ENCODE results near the gene OSBPL8.

- TF ChIP-seq CTCF (IDR thresholded peaks at IDR 0.05; ENCODE audit: low read depth, low read length, missing input control) = no peak
- TF ChIP-seq REST (IDR thresholded peaks at IDR 0.05) = no peak
- TF ChIP-seq ATF3 (IDR thresholded peaks at IDR 0.05) = no peak
- no peak for TF ChIP-seq RAD21 (IDR thresholded peaks at IDR 0.05)
- TF ChIP-seq YY1 (IDR thresholded peaks at IDR 0.05) = no peak
- no peak for TF ChIP-seq MAX (IDR thresholded peaks at IDR 0.05)
- no peak for TF ChIP-seq ZBTB33 (IDR thresholded peaks at IDR 0.05)
- no peak for TF ChIP-seq SP1 (IDR thresholded peaks at IDR 0.05)
- TF ChIP-seq GABPA (IDR thresholded peaks at IDR 0.05 in 1 of 2, conservative IDR thresholded peaks at IDR 0.05 in 1 of 2) = no peak
- no peak for TF ChIP-seq RXRA (IDR thresholded peaks at IDR 0.05)
- TF ChIP-seq TAF1 (conservative IDR thresholded peaks at IDR 0.05) = no peak
Measured at GRCh38 chr12:76542908-76543307, 16.7 kb downstream of the OSBPL8 start.

Data from liver (tissue), 3 donors.